Astrocyte of the spinal cord (primary cell): ENCODE measurements around the gene MTCP1.

Experiments
- DNase-seq: peaks from one replicate; pipeline ENCODE4 v3.0.0; 2011; ENCODE audit warnings: low read depth, low spot score
- H3K4me3 ChIP-seq: 2 replicates; pipeline ENCODE4 v1.5.1; 2011; ENCODE audit warnings: low read depth, mild to moderate bottlenecking, low read length, moderate library complexity
- in situ Hi-C: cut with HindIII; loops from 2 replicates; pipeline ENCODE4 v1.10.0; 2017; ENCODE audit warnings: low sequenced_read_pairs
- TF ChIP-seq, protein P1 (sequence below): IDR thresholded peaks from 2 replicates; pipeline ENCODE4 v1.5.1; 2012; ENCODE audit warnings: low read depth, mild to moderate bottlenecking, low read length, inconsistent platforms

MTCP1 gene

DNA sequence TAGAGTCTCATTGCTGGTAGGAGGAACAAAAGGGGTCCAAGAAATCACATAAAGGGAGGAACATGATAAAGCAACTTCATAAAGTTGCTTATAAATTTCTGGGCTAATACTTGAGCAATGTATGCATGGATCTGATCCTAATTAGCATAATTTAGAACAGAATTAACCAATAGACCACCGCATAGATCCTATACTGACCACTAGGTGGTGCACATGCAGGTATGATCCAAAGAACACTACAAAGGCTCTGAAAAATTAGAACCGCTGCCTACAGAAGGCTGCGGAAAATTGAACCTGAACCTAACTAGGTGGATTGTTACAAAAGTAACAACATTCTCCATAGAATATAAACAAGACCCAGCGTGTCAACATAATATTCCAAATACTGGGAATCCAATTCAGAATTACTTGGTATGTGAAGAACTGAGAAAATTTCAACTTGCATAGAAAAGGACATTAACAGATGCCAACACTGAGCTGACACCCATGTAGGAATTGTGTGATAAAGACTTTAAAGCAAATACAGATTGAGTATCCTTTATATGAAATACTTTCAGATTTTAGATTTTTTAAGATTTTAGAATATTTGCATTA is 23.6 kb upstream of the MTCP1 start:
- H3K4me3 ChIP-seq: no peak overlapping the region
- in situ Hi-C loops: no loop called here
- TF ChIP-seq, protein P1, sequence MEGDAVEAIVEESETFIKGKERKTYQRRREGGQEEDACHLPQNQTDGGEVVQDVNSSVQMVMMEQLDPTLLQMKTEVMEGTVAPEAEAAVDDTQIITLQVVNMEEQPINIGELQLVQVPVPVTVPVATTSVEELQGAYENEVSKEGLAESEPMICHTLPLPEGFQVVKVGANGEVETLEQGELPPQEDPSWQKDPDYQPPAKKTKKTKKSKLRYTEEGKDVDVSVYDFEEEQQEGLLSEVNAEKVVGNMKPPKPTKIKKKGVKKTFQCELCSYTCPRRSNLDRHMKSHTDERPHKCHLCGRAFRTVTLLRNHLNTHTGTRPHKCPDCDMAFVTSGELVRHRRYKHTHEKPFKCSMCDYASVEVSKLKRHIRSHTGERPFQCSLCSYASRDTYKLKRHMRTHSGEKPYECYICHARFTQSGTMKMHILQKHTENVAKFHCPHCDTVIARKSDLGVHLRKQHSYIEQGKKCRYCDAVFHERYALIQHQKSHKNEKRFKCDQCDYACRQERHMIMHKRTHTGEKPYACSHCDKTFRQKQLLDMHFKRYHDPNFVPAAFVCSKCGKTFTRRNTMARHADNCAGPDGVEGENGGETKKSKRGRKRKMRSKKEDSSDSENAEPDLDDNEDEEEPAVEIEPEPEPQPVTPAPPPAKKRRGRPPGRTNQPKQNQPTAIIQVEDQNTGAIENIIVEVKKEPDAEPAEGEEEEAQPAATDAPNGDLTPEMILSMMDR: peak; percentile 68
- DNase-seq: peak; percentile 23

DNA sequence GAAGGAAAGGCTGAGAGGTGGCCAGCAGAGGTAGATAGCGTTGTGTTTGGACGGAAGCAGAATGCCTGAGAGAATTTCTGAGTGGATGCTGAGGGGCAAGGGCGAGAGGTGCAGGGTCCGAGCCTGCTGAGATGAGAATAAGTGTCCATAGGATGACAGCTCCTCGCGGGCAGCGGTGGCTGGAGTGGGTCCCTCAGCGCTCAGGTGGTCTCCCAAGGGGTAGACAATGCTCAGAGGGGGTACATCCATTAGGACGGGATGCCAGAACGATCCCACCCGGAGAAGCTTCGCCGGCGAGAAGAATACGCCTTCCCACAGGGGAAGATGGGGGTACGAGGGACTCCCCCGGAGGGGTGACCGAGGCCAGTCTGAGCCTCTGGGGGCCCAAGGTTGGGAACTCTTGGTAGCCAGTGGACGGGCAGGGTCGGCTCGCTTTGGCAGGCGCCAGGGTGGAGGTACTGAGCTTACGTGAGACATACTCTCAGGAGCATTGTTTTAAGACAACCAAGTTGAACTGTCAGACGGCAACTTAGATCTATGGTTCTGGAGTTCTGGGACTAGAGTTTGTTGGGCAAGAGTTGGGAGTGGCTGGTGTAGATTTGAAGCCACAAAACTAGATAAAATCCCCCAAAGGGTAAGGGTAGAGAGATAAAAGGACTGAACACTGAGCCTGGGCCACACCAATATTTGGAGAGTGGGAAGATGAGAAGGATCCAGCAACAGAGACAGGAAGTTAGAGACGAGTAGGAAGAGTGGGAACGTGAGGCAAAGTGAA is 16.2 kb upstream of the MTCP1 start:
- in situ Hi-C loops: no loop called here
- TF ChIP-seq, protein P1: no peak
- no peak for DNase-seq
- H3K4me3 ChIP-seq: no peak overlapping the region

DNA sequence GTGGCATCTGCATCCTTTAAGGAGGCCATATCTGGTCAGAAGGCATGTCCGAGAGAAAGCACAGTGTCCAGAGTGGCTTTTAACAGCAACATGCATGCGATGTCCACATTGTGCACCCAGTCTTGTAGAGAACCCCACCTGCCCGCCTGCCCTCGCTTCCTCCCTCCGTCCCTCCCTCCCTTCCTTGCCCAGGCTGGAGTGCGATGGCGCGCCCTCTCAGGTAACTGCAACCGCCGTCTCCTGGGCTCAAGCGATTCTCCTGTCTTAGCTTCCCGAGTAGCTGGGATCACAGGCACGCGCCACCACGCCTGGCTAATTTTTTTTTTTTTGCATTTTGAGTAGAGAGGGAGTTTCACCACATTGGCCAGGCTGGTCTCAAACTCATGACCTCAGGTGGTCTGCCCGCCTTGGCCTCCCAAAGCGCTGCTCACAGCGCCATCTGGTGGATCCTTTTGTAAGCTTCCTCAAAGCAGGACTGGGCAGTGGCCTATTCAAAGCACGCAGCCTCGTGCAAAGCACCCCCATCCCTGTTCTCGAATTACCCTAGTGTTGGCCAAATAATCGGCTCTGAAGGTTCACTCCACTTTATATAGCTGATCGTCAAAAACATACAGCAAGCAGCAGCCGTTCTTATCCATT is 15.4 kb upstream of the MTCP1 start:
- in situ Hi-C loops: no loop called here

DNA sequence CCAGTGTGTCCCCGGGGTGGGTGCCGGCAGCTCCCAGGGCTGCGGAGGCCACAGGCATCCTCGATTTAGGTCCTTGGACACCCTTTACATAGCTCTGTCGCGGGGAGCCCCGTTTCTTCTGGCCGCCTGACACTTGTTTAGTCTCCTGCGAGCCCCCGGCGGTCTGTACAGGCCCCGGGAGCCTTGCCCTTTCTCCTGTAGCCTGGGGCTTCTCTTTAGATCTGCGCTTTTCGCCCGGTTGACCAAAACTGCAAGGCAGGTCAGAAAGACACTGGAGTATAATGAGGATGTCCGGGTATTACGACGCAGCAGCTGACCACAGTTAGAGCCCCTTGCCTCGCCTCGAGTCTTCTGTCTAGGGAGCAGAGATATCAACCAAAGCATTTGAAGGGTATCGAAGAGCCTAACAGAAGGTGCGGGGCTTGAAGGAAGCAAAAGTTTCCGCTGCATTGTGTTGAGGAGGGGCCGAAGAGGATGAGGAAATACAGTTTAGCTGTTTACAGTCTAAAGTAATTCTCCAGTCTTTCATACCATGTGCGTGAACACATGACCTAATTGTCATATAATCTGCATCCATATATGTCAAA is 851 bp upstream of the MTCP1 start:
- H3K4me3 ChIP-seq: peak overlapping the region; percentile 74
- no peak for DNase-seq
- in situ Hi-C loops: no loop called here
- TF ChIP-seq, protein P1: no peak

More for the DNA sequence above, 15.4 kb upstream of the MTCP1 start:
- TF ChIP-seq, protein P1: peak; percentile 52
- DNase-seq: peak; percentile 26
- no peak overlapping the region for H3K4me3 ChIP-seq

DNA sequence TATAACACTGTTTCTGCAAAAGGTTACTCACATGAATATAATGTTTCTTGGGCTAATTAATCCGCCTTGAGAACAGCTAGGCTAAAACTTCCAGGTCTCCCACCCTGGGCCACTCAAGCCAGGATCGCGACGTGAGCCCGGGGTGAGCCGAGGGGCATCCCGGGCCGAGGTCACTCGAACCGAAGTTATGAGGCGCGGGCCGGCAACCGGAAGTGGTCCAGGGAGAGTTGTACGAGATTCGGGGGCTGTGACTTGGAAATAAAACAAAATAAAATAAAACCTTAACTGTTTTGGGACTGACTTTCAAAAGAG is 317 bp downstream of the MTCP1 start:
- DNase-seq: no peak
- H3K4me3 ChIP-seq: peak overlapping the region; percentile 58
- TF ChIP-seq, protein P1: no peak
- in situ Hi-C loops: no loop called here

DNA sequence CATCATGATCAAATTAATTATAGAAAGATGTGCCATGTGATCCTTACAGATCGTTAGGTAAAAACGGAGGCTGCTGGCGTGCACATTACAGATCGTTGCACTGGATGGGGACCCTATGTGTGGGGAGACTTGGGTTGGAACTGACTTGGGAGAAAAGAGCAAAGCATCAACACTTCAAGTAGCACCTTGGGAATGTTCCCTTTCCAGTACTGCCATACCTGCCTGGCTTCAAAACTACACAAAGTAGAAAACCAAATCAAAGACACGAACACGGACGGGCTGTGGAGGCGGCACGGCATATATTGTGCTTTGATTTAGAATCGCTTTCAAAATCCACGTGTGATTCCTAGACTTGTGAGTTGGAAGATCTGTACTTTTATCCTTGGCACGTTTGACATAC is 898 bp downstream of the MTCP1 start:
- in situ Hi-C loops: no loop called here
- DNase-seq: no peak
- TF ChIP-seq, protein P1: no peak
- H3K4me3 ChIP-seq: peak overlapping the region; percentile 58
